Astrocyte (in vitro differentiated cells and primary cell): Measurements from ENCODE around the gene POLR2J. TPM values are rescaled to one million over a fixed set of nuclear protein-coding genes. Genes with fewer than 3 reads are reported as not detected.

ENCODE experiments used
- DNase-seq: peaks from one replicate; pipeline ENCODE4 v3.0.0-alpha.2; 2010; ENCODE audit warnings: low read depth
- FAIRE-seq: peaks from 2 replicates; lab custom pipeline; 2011; peaks lifted over from hg19 to GRCh38; lab: Jason Lieb, UNC
- H2AFZ ChIP-seq: 2 replicates; pipeline ENCODE4 v1.6.0; 2012; ENCODE audit warnings: low read depth, low read length, inconsistent platforms
- H3K27ac ChIP-seq: 2 replicates; pipeline ENCODE4 v1.5.1; 2011; ENCODE audit warnings: low read depth, low read length, inconsistent platforms
- H3K27me3 ChIP-seq: 2 replicates; pipeline ENCODE4 v1.6.0; 2011; ENCODE audit warnings: low read length, inconsistent platforms; ENCODE audit not compliant: insufficient read depth
- H3K36me3 ChIP-seq: 2 replicates; pipeline ENCODE4 v1.5.1; 2011; ENCODE audit warnings: low read length, inconsistent platforms; ENCODE audit not compliant: insufficient read depth
- H3K4me1 ChIP-seq: 2 replicates; pipeline ENCODE4 v1.5.1; 2011; ENCODE audit warnings: low read length, inconsistent platforms; ENCODE audit not compliant: insufficient read depth
- H3K4me2 ChIP-seq: 2 replicates; pipeline ENCODE4 v1.6.0; 2012; ENCODE audit warnings: low read length, inconsistent platforms
- H3K4me3 ChIP-seq: 2 replicates; pipeline ENCODE4 v1.5.1; 2011; ENCODE audit warnings: low read depth, mild to moderate bottlenecking, low read length, inconsistent platforms; ENCODE audit not compliant: insufficient read depth
- H3K79me2 ChIP-seq: 2 replicates; pipeline ENCODE4 v1.6.0; 2012; ENCODE audit warnings: mild to moderate bottlenecking, low read length, inconsistent platforms; ENCODE audit not compliant: insufficient read depth
- H3K9ac ChIP-seq: 2 replicates; pipeline ENCODE4 v1.6.0; 2012; ENCODE audit warnings: mild to moderate bottlenecking, low read length, inconsistent platforms
- H3K9me3 ChIP-seq: 2 replicates; pipeline ENCODE4 v1.5.1; 2012; ENCODE audit warnings: low read depth, mild to moderate bottlenecking, low read length, inconsistent platforms; ENCODE audit not compliant: insufficient read depth
- H4K20me1 ChIP-seq: 2 replicates; pipeline ENCODE4 v1.6.0; 2012; ENCODE audit warnings: low read length, inconsistent platforms; ENCODE audit not compliant: insufficient read depth
- H3K27ac Mint-ChIP-seq: one replicate; pipeline ENCODE4 v1.8.0; 2021; ENCODE audit warnings: mild to moderate bottlenecking, mixed read lengths; ENCODE audit not compliant: unreplicated experiment
- H3K27me3 Mint-ChIP-seq: one replicate; pipeline ENCODE4 v1.8.0; 2021; ENCODE audit warnings: low read depth, mixed read lengths; ENCODE audit not compliant: unreplicated experiment
- H3K36me3 Mint-ChIP-seq: one replicate; pipeline ENCODE4 v1.8.0; 2021; ENCODE audit warnings: low read depth, mixed read lengths; ENCODE audit not compliant: unreplicated experiment
- H3K4me1 Mint-ChIP-seq: one replicate; pipeline ENCODE4 v1.8.0; 2021; ENCODE audit warnings: low read depth, mixed read lengths; ENCODE audit not compliant: unreplicated experiment
- H3K4me3 Mint-ChIP-seq: one replicate; pipeline ENCODE4 v1.8.0; 2021; ENCODE audit warnings: mild to moderate bottlenecking, moderate library complexity, mixed read lengths; ENCODE audit not compliant: unreplicated experiment
- H3K9me3 Mint-ChIP-seq: one replicate; pipeline ENCODE4 v1.8.0; 2021; ENCODE audit warnings: mild to moderate bottlenecking, mixed read lengths; ENCODE audit not compliant: unreplicated experiment
- CTCF ChIP-seq: IDR thresholded peaks from 2 replicates; pipeline ENCODE4 v1.5.1; 2011; ENCODE audit warnings: low read depth, mild to moderate bottlenecking, inconsistent platforms, low read length, moderate library complexity; ENCODE audit not compliant: insufficient read depth
- EZH2 ChIP-seq: IDR thresholded peaks from 2 replicates; pipeline ENCODE4 v1.6.1; 2012; ENCODE audit warnings: mild to moderate bottlenecking, low read length, inconsistent platforms; ENCODE audit not compliant: insufficient read depth
- total RNA-seq: library from RNA; stranded (reverse); gene quantifications from 2 replicates; pipeline ENCODE4 v1.2.1, GENCODE V29; 2021

The POLR2J gene
- total RNA-seq, 1 donor from 2014 or later, result 41.4 TPM

GRCh38 chr7:102429141-102429899 is 49.4 kb downstream of the POLR2J start:
- Histone ChIP-seq H3K9me3 (no peaks in the 10 kb centered on the region), H3K27ac (no peak overlapping the region), H4K20me1 (peaks cover under 1% of the 10 kb centered on the region), H3K36me3 (peaks cover 2% of the 10 kb centered on the region), H3K79me2 (peaks cover 4% of the 10 kb centered on the region), H2AFZ (no peak overlapping the region), H3K27me3 (no peaks in the 10 kb centered on the region), H3K4me2 (no peak overlapping the region), H3K4me3 (no peak overlapping the region), H3K4me1 (peaks cover 4% of the 10 kb centered on the region), H3K9ac (no peak overlapping the region)
- Mint-ChIP-seq H3K4me1 (peaks cover 11% of the 10 kb centered on the region), H3K9me3 (no peaks in the 10 kb centered on the region), H3K27ac (no peak overlapping the region), H3K27me3 (no peaks in the 10 kb centered on the region), H3K4me3 (no peak overlapping the region), H3K36me3 (peaks cover 8% of the 10 kb centered on the region)
- TF ChIP-seq EZH2 (no peak), CTCF (no peak)
- DNase-seq, result no peak
- FAIRE-seq, result no peak

GRCh38 chr7:102427019-102427405 is 51.7 kb downstream of the POLR2J start:
- H2AFZ ChIP-seq, result no peak overlapping the region
- Mint-ChIP-seq H3K9me3 (no peaks in the 10 kb centered on the region), H3K27ac (peak overlapping the region; percentile 19), H3K4me3 (no peak overlapping the region), H3K36me3 (peaks cover 10% of the 10 kb centered on the region), H3K27me3 (no peaks in the 10 kb centered on the region), H3K4me1 (peaks cover 11% of the 10 kb centered on the region)
- no peak for FAIRE-seq
- H3K36me3 ChIP-seq, result peaks cover 2% of the 10 kb centered on the region
- H3K9me3 ChIP-seq, result no peaks in the 10 kb centered on the region
- no peaks in the 10 kb centered on the region for H3K4me1 ChIP-seq
- no peak overlapping the region for H3K27ac ChIP-seq
- DNase-seq, result no peak
- no peak overlapping the region for H3K9ac ChIP-seq
- peaks cover 8% of the 10 kb centered on the region for H4K20me1 ChIP-seq
- no peak overlapping the region for H3K4me2 ChIP-seq
- H3K27me3 ChIP-seq, result no peaks in the 10 kb centered on the region
- no peaks in the 10 kb centered on the region for H3K79me2 ChIP-seq
- no peak for TF ChIP-seq EZH2
- TF ChIP-seq CTCF, result no peak
- H3K4me3 ChIP-seq, result no peak overlapping the region
